ENCODE measurements around the gene PICALM.

DNA sequence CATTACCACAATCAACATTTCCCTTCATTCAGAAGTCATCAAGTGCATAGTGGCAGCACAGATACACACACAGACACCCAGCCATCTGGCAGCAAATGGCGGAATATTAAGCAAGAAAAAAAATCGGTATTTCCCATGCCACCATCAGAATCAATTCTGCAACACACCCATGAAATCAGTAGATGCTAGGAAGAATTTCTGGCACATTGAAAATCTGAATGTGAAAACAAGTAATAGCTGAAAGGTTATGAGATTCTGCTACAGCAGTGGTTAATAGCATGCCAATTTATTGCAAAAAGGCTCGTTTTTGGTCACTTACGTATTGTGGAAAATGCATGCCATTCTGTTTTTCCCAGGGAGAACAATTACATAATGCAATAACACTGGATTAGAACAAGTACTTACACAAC lies 91.1 kb downstream of the PICALM start:
- TF ChIP-seq CTCF (IDR thresholded peaks at IDR 0.05) (no peak), EP300 (IDR thresholded peaks at IDR 0.05) (no peak), POLR2A (IDR thresholded peaks at IDR 0.05) (no peak)
